Kidney epithelial cell (primary cell): ENCODE measurements around the gene TMEM121. TPM values are rescaled to one million over a fixed set of nuclear protein-coding genes. Genes with fewer than 3 reads are reported as not detected.

Experiments used
- DNase-seq: peaks from one replicate; pipeline ENCODE4 v3.0.0-alpha.2; 2010; ENCODE audit warnings: low read depth
- H3K27me3 ChIP-seq: 2 replicates; pipeline ENCODE4 v1.6.0; 2011; ENCODE audit warnings: low read length; ENCODE audit not compliant: control insufficient read depth, insufficient read depth
- H3K36me3 ChIP-seq: 2 replicates; pipeline ENCODE4 v1.5.1; 2011; ENCODE audit warnings: low read length; ENCODE audit not compliant: control insufficient read depth, insufficient read depth
- H3K4me3 ChIP-seq: 2 replicates; pipeline ENCODE4 v1.5.1; 2011; ENCODE audit warnings: low read depth, mild to moderate bottlenecking, control low read depth, low read length
- CTCF ChIP-seq: IDR thresholded peaks from 2 replicates; pipeline ENCODE4 v1.5.1; 2011; ENCODE audit warnings: mild to moderate bottlenecking, moderate library complexity, low read length, control low read depth, inconsistent platforms; ENCODE audit not compliant: insufficient read depth, poor library complexity, severe bottlenecking
- total RNA-seq: library from RNA; depleted of rRNA; stranded (reverse); fragments of >200 nt; gene quantifications from 2 replicates; pipeline ENCODE4 v1.2.3, GENCODE V29; 2015

Gene TMEM121
- total RNA-seq, 1 donor from 2014 or later = 10.1 TPM

GRCh38 chr14:105533391-105533790, 7.0 kb downstream of the TMEM121 start:
- peaks cover 52% of the 10 kb centered on the region for H3K27me3 ChIP-seq
- no peak overlapping the region for H3K4me3 ChIP-seq
- no peak for TF ChIP-seq CTCF
- no peaks in the 10 kb centered on the region for H3K36me3 ChIP-seq
- DNase-seq = no peak

- H3K36me3 ChIP-seq = no peaks in the 10 kb centered on the region
- no peak for TF ChIP-seq CTCF
- peaks cover 48% of the 10 kb centered on the region for H3K27me3 ChIP-seq
- no peak for DNase-seq
- no peak overlapping the region for H3K4me3 ChIP-seq
Observed at GRCh38 chr14:105533811-105534498, 7.6 kb downstream of the TMEM121 start.

DNA sequence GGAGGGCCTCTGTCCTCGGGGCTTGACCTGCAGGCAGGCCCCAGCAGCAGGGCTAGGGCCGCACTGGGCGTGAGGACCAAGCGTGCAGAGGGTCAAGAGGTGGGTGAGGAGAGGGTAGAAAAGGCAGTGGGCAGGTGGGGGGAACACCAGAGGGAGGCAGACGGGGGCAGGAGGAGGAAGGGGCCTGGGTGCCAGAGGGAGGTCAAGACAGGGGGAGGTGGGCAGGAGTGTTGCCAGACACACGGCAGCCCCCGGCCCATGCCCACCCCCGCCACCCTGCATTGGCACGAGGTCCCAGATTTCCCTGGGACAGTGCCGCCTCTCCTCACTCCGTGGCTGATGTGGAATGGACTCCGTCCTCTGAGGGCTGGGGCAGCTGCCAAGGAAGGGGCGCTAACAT, 8.2 kb downstream of the TMEM121 start:
- no peak for TF ChIP-seq CTCF

GRCh38 chr14:105536051-105536450, 9.7 kb downstream of the TMEM121 start:
- peaks cover 30% of the 10 kb centered on the region for H3K27me3 ChIP-seq
- H3K36me3 ChIP-seq = no peaks in the 10 kb centered on the region
- TF ChIP-seq CTCF = no peak
- no peak for DNase-seq
- H3K4me3 ChIP-seq = no peak overlapping the region

More for the DNA sequence above, 8.2 kb downstream of the TMEM121 start:
- H3K36me3 ChIP-seq = no peaks in the 10 kb centered on the region
- H3K27me3 ChIP-seq = peaks cover 42% of the 10 kb centered on the region
- no peak overlapping the region for H3K4me3 ChIP-seq
- DNase-seq = no peak

DNA sequence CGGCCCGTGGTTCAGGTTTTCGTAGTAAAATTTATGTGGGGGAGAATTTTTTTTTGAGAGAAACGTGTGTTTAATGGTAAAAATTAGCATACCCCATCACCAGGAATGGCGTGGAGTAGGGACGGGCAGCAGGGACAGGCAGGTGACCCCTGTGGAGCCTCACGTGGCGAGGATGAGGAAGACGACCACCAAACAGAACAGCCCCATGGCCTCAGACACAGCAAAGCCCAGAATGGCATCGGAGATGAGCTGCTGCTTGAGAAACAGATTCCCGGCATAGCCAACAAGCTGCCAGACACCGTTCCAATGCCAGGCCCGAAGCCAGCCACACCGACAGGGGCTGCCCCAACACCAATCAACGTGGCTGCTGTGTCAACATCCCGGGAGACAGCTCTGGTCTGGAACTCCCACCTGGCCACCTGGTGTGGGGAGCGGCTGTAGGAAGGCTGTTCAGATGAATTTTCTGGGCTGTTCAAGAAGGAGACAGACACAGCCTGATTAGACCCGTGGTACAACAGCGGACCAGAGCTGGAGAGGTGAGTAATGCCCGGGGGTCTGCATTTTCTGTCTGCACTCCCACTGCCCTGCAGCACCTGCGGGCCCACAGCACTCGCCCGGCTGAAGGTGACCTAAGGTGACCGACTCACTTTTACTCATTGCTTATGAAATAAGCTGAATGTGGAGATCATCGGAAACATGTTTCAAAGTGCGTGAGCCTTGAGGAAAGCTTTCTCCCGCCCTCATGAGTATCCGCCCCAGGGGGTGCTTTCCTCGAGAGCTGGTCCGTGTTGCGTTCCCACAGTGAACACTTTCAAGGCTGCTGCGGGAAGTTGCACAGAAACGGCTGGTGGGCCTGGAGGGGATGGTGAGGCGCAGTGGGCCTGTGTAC, 10.6 kb downstream of the TMEM121 start:
- no peak overlapping the region for H3K4me3 ChIP-seq
- H3K36me3 ChIP-seq = no peaks in the 10 kb centered on the region
- TF ChIP-seq CTCF = no peak
- DNase-seq = no peak
- peaks cover 28% of the 10 kb centered on the region for H3K27me3 ChIP-seq
